Omental fat pad (tissue), 4 donors: ENCODE data around the gene ACTR3C. TPM values are rescaled to one million over a fixed set of nuclear protein-coding genes. Genes with fewer than 3 reads are reported as not detected.

Experiments
- ATAC-seq: fragments of 150-250 bp; one replicate; pipeline ENCODE4 v1.9.1; 2016; ENCODE audit warnings: mild to moderate bottlenecking, moderate library complexity; ENCODE audit not compliant: low FRiP score
- DNase-seq: peaks from one replicate; pipeline ENCODE4 v3.0.0-alpha.2; 2019; ENCODE audit warnings: low spot score
- CTCF ChIP-seq, 3 donors: fragments of 450-650 bp; IDR thresholded peaks; one replicate each; pipeline ENCODE4 v1.5.1; 2016 to 2017; ENCODE audit warnings: antibody characterized with exemption in 3 of 3, mild to moderate bottlenecking in 3 of 3, moderate library complexity in 2 of 3
- total RNA-seq, 4 donors: library from RNA; depleted of rRNA; stranded (reverse); fragments of >200 nt; gene quantifications; one replicate each; pipeline ENCODE4 v1.1.0, GENCODE V29; 2016

Gene ACTR3C
- total RNA-seq, 4 donors from 2014 or later, result 1.1 to 12.9 (median 4.9) TPM

GRCh38 chr7:150363370-150363769 lies 40.0 kb upstream of the ACTR3C start:
- ATAC-seq (no peak), DNase-seq (no peak)
- TF ChIP-seq CTCF (IDR thresholded peaks at IDR 0.05), result no peak

GRCh38 chr7:150361807-150362621 lies 38.7 kb upstream of the ACTR3C start:
- DNase-seq, result no peak
- no peak for TF ChIP-seq CTCF (IDR thresholded peaks at IDR 0.05)
- ATAC-seq, result no peak

GRCh38 chr7:150361402-150361801 lies 38.1 kb upstream of the ACTR3C start:
- DNase-seq (no peak), ATAC-seq (no peak)
- TF ChIP-seq CTCF (IDR thresholded peaks at IDR 0.05), result no peak

- no peak for ATAC-seq
- DNase-seq, result no peak
- TF ChIP-seq CTCF (IDR thresholded peaks at IDR 0.05), result no peak
Measured at GRCh38 chr7:150360363-150361058, 37.2 kb upstream of the ACTR3C start.

- ATAC-seq, result no peak
- no peak for DNase-seq
- TF ChIP-seq CTCF (IDR thresholded peaks at IDR 0.05), result no peak
Measured at GRCh38 chr7:150359622-150360362, 36.4 kb upstream of the ACTR3C start.

- TF ChIP-seq CTCF (IDR thresholded peaks at IDR 0.05), result no peak
- no peak for ATAC-seq
- no peak for DNase-seq
Measured at GRCh38 chr7:150358988-150359621, 35.8 kb upstream of the ACTR3C start.
